H1 (cell line): ENCODE measurements around the gene EVPL. TPM values are rescaled to one million over a fixed set of nuclear protein-coding genes. Genes with fewer than 3 reads are reported as not detected.

Source experiments
- CHD7 ChIP-seq: fragments of 300-600 bp; sonication (generic); IDR thresholded peaks from 2 replicates; pipeline ENCODE4 v1.7.1; 2012; ENCODE audit warnings: low read length, moderate library complexity, mild to moderate bottlenecking, inconsistent platforms; ENCODE audit not compliant: insufficient replicate concordance
- CREB1 ChIP-seq: IDR thresholded peaks from 2 replicates; pipeline ENCODE4 v1.6.1; 2012; ENCODE audit warnings: inconsistent platforms
- E2F6 ChIP-seq: IDR thresholded peaks from 2 replicates; pipeline ENCODE4 v1.6.1; 2012; ENCODE audit warnings: inconsistent platforms
- NANOG ChIP-seq: IDR thresholded peaks from 2 replicates; pipeline ENCODE4 v1.6.1; 2011; ENCODE audit warnings: low read length, low read depth, mild to moderate bottlenecking, inconsistent platforms; ENCODE audit not compliant: insufficient read depth, poor library complexity, severe bottlenecking
- RNF2 ChIP-seq: fragments of 200-900, 300-1000 bp; sonication (generic); IDR thresholded peaks from 2 replicates; pipeline ENCODE4 v1.7.1; 2016; ENCODE audit warnings: borderline replicate concordance, low read depth, mild to moderate bottlenecking, antibody characterized with exemption, low read length; ENCODE audit not compliant: poor library complexity, severe bottlenecking; ENCODE audit errors: missing control alignments
- TEAD4 ChIP-seq: IDR thresholded peaks from 2 replicates; pipeline ENCODE4 v1.6.1; 2012; ENCODE audit warnings: low read depth, low read length, inconsistent platforms, mixed read lengths
- polyA plus RNA-seq, 7 experiments: library from polyadenylated mRNA; depleted of rRNA in 3 of 7; stranded (reverse) in 5 of 7; unstranded in 2 of 7; fragments of >200 nt in 5 of 7; fragments of 200-250 nt in 2 of 7; gene quantifications; 1 replicate in 5 of 7; 2 replicates in 1 of 7; 4 replicates in 1 of 7; pipeline versions ENCODE4 v1.2.1 to v1.2.3, GENCODE V29; 2011 to 2013; ENCODE audit warnings: missing spikeins in 2 of 7, mixed read lengths in 2 of 7
- total RNA-seq: library from RNA; stranded (reverse); fragmentation: NEBNext Ultra II Directional; extraction: Animal tissue kit (Norgen Biotek cat#: 25700); gene quantifications from 2 replicates; pipeline ENCODE4 v1.2.1, GENCODE V29; 2021

EVPL gene
- total and polyA plus RNA-seq, 2 of the 8 experiments (the other 6 are each of a cell fraction or from before 2014, with no cell fraction given): 0.20 to 0.99 TPM

- TF ChIP-seq CHD7 (no peak), E2F6 (no peak), NANOG (no peak), CREB1 (no peak), RNF2 (no peak), TEAD4 (no peak)
Observed at GRCh38 chr17:76032780-76033108, 5.6 kb upstream of the EVPL start (continued).
